Measurements from ENCODE around the gene PPP3R2. TPM values are rescaled to one million over a fixed set of nuclear protein-coding genes. Genes with fewer than 3 reads are reported as not detected.
"Not testable (repeated sequence)": the region's sequence is repeated elsewhere in the genome, so short reads cannot be mapped to it uniquely, and the experiment has no call there.

Gene PPP3R2
- total RNA-seq, 2 donors from 2014 or later, result not detected

- Mint-ChIP-seq H3K27me3 (no peaks in the 10 kb centered on the region), H3K4me1 (no peaks in the 10 kb centered on the region), H3K4me3 (no peak overlapping the region), H3K27ac (no peak overlapping the region), H3K36me3 (ENCODE audit: low read depth) (no peaks in the 10 kb centered on the region)
- ATAC-seq (no peak), DNase-seq (no peak)
- no peaks in the 10 kb centered on the region for H3K9me3 ChIP-seq (ENCODE audit: control insufficient read depth, low read length, poor library complexity, severe bottlenecking)
These were observed 14.8 kb downstream of the PPP3R2 start for GRCh38 chr9:101579711-101580545.

GRCh38 chr9:101578378-101578777 lies 16.4 kb downstream of the PPP3R2 start:
- no peaks in the 10 kb centered on the region for H3K27me3 Mint-ChIP-seq
- ATAC-seq, result no peak

GRCh38 chr9:101574731-101575333 lies 19.9 kb downstream of the PPP3R2 start:
- Mint-ChIP-seq H3K4me1 (peaks cover 28% of the 10 kb centered on the region), H3K36me3 (ENCODE audit: low read depth) (no peaks in the 10 kb centered on the region), H3K27me3 (no peaks in the 10 kb centered on the region), H3K4me3 (no peak overlapping the region), H3K27ac (no peak overlapping the region)
- DNase-seq (no peak), ATAC-seq (no peak)
- H3K9me3 ChIP-seq (ENCODE audit: control insufficient read depth, low read length, poor library complexity, severe bottlenecking), result no peaks in the 10 kb centered on the region

More at GRCh38 chr9:101578378-101578777, 16.4 kb downstream of the PPP3R2 start:
- no peak overlapping the region for H3K27ac Mint-ChIP-seq
- no peak overlapping the region for H3K4me3 Mint-ChIP-seq
- no peaks in the 10 kb centered on the region for H3K9me3 ChIP-seq (ENCODE audit: control insufficient read depth, low read length, poor library complexity, severe bottlenecking)
- peaks cover 6% of the 10 kb centered on the region for H3K4me1 Mint-ChIP-seq
- no peaks in the 10 kb centered on the region for H3K36me3 Mint-ChIP-seq (ENCODE audit: low read depth)
- DNase-seq, result no peak

GRCh38 chr9:101572316-101572715 lies 22.5 kb downstream of the PPP3R2 start:
- H3K4me3 Mint-ChIP-seq, result peak overlapping the region; percentile 21
- H3K36me3 Mint-ChIP-seq (ENCODE audit: low read depth), result peaks cover 4% of the 10 kb centered on the region
- no peak for DNase-seq
- no peaks in the 10 kb centered on the region for H3K27me3 Mint-ChIP-seq
- peak overlapping the region; percentile 79 for H3K27ac Mint-ChIP-seq
- H3K9me3 ChIP-seq (ENCODE audit: control insufficient read depth, low read length, poor library complexity, severe bottlenecking), result no peaks in the 10 kb centered on the region
- H3K4me1 Mint-ChIP-seq, result peaks cover 38% of the 10 kb centered on the region
- ATAC-seq, result no peak

- Mint-ChIP-seq H3K36me3 (ENCODE audit: low read depth) (peaks cover 6% of the 10 kb centered on the region), H3K4me1 (peaks cover 40% of the 10 kb centered on the region), H3K27ac (peak overlapping the region; percentile 79), H3K4me3 (no peak overlapping the region), H3K27me3 (no peaks in the 10 kb centered on the region)
- DNase-seq (no peak), ATAC-seq (no peak)
- H3K9me3 ChIP-seq (ENCODE audit: control insufficient read depth, low read length, poor library complexity, severe bottlenecking), result no peaks in the 10 kb centered on the region
These were observed 23.7 kb downstream of the PPP3R2 start for GRCh38 chr9:101571114-101571513.

GRCh38 chr9:101569741-101570501 lies 24.8 kb downstream of the PPP3R2 start:
- ATAC-seq (peak; percentile 90), DNase-seq (no peak)
- Mint-ChIP-seq H3K4me3 (peak overlapping the region; percentile 16), H3K27ac (peak overlapping the region; percentile 79), H3K36me3 (ENCODE audit: low read depth) (peaks cover 10% of the 10 kb centered on the region), H3K4me1 (peaks cover 43% of the 10 kb centered on the region), H3K27me3 (no peaks in the 10 kb centered on the region)
- H3K9me3 ChIP-seq (ENCODE audit: control insufficient read depth, low read length, poor library complexity, severe bottlenecking), result no peaks in the 10 kb centered on the region

- no peak for DNase-seq
- H3K9me3 ChIP-seq (ENCODE audit: control insufficient read depth, low read length, poor library complexity, severe bottlenecking), result no peaks in the 10 kb centered on the region
- peaks cover 33% of the 10 kb centered on the region for H3K4me1 Mint-ChIP-seq
- H3K4me3 Mint-ChIP-seq, result peak overlapping the region; percentile 47
- peak overlapping the region; percentile 51 for H3K27ac Mint-ChIP-seq
- H3K36me3 Mint-ChIP-seq (ENCODE audit: low read depth), result peaks cover 10% of the 10 kb centered on the region
- H3K27me3 Mint-ChIP-seq, result no peaks in the 10 kb centered on the region
- no peak for ATAC-seq
These were observed 26.9 kb downstream of the PPP3R2 start for GRCh38 chr9:101567725-101568350.

- peak overlapping the region; percentile 47 for H3K4me3 Mint-ChIP-seq
- no peak for ATAC-seq
These were observed 27.7 kb downstream of the PPP3R2 start for GRCh38 chr9:101566904-101567724.

GRCh38 chr9:101564252-101564651 lies 30.5 kb downstream of the PPP3R2 start:
- H3K4me1 Mint-ChIP-seq, result peaks cover 31% of the 10 kb centered on the region

More at GRCh38 chr9:101566904-101567724, 27.7 kb downstream of the PPP3R2 start:
- peaks cover 10% of the 10 kb centered on the region for H3K36me3 Mint-ChIP-seq (ENCODE audit: low read depth)
- H3K27ac Mint-ChIP-seq, result peak overlapping the region; percentile 51
- no peaks in the 10 kb centered on the region for H3K9me3 ChIP-seq (ENCODE audit: control insufficient read depth, low read length, poor library complexity, severe bottlenecking)
- H3K4me1 Mint-ChIP-seq, result peaks cover 34% of the 10 kb centered on the region
- H3K27me3 Mint-ChIP-seq, result no peaks in the 10 kb centered on the region
- peak in 1 of 3 donors; percentile 7 for DNase-seq

GRCh38 chr9:101562966-101563365 lies 31.8 kb downstream of the PPP3R2 start:
- no peaks in the 10 kb centered on the region for H3K27me3 Mint-ChIP-seq
- ATAC-seq (no peak), DNase-seq (no peak)
- H3K27ac Mint-ChIP-seq, result no peak overlapping the region
- no peak overlapping the region for H3K4me3 Mint-ChIP-seq
- H3K36me3 Mint-ChIP-seq (ENCODE audit: low read depth), result peaks cover 21% of the 10 kb centered on the region
- H3K9me3 ChIP-seq (ENCODE audit: control insufficient read depth, low read length, poor library complexity, severe bottlenecking), result no peaks in the 10 kb centered on the region
- peaks cover 32% of the 10 kb centered on the region for H3K4me1 Mint-ChIP-seq

More at GRCh38 chr9:101564252-101564651, 30.5 kb downstream of the PPP3R2 start:
- Mint-ChIP-seq H3K27ac (no peak overlapping the region), H3K4me3 (no peak overlapping the region), H3K36me3 (ENCODE audit: low read depth) (peaks cover 18% of the 10 kb centered on the region), H3K27me3 (no peaks in the 10 kb centered on the region)
- H3K9me3 ChIP-seq (ENCODE audit: control insufficient read depth, low read length, poor library complexity, severe bottlenecking), result no peaks in the 10 kb centered on the region
- DNase-seq (no peak), ATAC-seq (no peak)

- Mint-ChIP-seq H3K4me1 (peaks cover 25% of the 10 kb centered on the region), H3K36me3 (ENCODE audit: low read depth) (peaks cover 15% of the 10 kb centered on the region), H3K27ac (peak overlapping the region; percentile 61), H3K27me3 (no peaks in the 10 kb centered on the region), H3K4me3 (no peak overlapping the region)
- DNase-seq (no peak), ATAC-seq (peak; percentile 66)
- H3K9me3 ChIP-seq (ENCODE audit: control insufficient read depth, low read length, poor library complexity, severe bottlenecking), result no peaks in the 10 kb centered on the region
These were observed 33.0 kb downstream of the PPP3R2 start for GRCh38 chr9:101561740-101562139.

- ATAC-seq; H3K27ac Mint-ChIP-seq; H3K4me3 Mint-ChIP-seq; H3K27me3 Mint-ChIP-seq; H3K9me3 ChIP-seq (ENCODE audit: control insufficient read depth, low read length, poor library complexity, severe bottlenecking); DNase-seq: not testable (repeated sequence)
- H3K4me1 Mint-ChIP-seq, result peaks cover 12% of the 10 kb centered on the region
- peaks cover 33% of the 10 kb centered on the region for H3K36me3 Mint-ChIP-seq (ENCODE audit: low read depth)
These were observed 45.2 kb downstream of the PPP3R2 start for GRCh38 chr9:101549472-101550098.
